GM18873 (cell line): ENCODE results near the gene C3orf52.
A peak's percentile ranks its signal among the peaks of the same experiment; 100 is the strongest.
"Not testable (repeated sequence)": the region's sequence is repeated elsewhere in the genome, so short reads cannot be mapped to it uniquely, and the experiment has no call there.

Experiments
- ATAC-seq: cut with Tn5 transposase; IDR thresholded peaks from one replicate; pipeline ENCODE4 v1.9.1; 2021; ENCODE audit warnings: mild to moderate bottlenecking, moderate library complexity, moderate number of reproducible peaks; ENCODE audit not compliant: unreplicated experiment, low FRiP score

Gene C3orf52, protein sequence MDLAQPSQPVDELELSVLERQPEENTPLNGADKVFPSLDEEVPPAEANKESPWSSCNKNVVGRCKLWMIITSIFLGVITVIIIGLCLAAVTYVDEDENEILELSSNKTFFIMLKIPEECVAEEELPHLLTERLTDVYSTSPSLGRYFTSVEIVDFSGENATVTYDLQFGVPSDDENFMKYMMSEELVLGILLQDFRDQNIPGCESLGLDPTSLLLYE

DNA sequence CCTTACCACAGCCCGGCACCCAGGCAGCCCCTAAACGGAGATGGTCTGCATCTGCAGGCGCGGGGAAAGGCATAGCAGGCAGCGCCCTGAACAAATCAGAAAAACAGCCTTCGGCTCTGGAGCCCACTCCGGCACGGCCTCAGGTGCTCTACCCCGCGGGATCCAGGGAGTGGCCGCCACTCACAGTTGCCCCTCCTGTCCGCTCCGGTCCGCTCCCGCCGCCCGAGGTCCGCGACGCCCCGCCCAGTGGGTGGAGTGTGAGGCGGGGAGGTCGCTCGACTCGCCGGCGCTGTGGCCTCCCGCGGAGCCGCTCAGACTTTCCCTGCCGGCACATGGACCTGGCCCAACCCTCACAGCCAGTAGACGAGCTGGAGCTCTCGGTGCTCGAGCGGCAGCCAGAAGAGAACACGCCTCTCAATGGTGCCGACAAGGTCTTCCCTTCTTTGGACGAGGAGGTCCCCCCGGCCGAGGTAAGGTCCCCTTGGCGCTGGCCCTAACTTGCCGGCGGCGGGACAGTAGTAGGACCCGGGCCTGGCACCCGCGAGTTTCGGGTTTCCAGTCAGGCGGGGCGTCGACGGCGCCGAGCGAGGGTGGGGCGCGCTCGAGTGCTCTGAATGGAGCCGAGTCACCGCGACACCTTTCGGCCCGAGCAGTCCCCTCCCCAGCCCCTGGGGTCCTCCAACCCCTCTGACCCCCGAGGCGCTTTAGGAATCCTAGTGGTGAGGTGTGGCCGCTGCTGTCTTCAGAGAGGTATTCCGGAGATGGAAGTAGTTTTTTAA, at the start of gene C3orf52:
Gene C3orf52, plus strand, starts transcription at position 314 of the 779 bp plus-strand sequence. Its CDS starts 19 bp downstream, at position 333.
- ATAC-seq, result peak; percentile 76

GRCh38 chr3:112037194-112037593, 49.0 kb upstream of the C3orf52 start:
- ATAC-seq, result not testable (repeated sequence)

- no peak for ATAC-seq
Measured at GRCh38 chr3:112038863-112039262, 47.3 kb upstream of the C3orf52 start.

GRCh38 chr3:112041321-112041720, 44.9 kb upstream of the C3orf52 start:
- ATAC-seq, result no peak

GRCh38 chr3:112042842-112043280, 43.3 kb upstream of the C3orf52 start:
- ATAC-seq, result no peak

GRCh38 chr3:112043621-112044201, 42.5 kb upstream of the C3orf52 start:
- peak; percentile 95 for ATAC-seq

- no peak for ATAC-seq
Measured at GRCh38 chr3:112046599-112046998, 39.6 kb upstream of the C3orf52 start.

DNA sequence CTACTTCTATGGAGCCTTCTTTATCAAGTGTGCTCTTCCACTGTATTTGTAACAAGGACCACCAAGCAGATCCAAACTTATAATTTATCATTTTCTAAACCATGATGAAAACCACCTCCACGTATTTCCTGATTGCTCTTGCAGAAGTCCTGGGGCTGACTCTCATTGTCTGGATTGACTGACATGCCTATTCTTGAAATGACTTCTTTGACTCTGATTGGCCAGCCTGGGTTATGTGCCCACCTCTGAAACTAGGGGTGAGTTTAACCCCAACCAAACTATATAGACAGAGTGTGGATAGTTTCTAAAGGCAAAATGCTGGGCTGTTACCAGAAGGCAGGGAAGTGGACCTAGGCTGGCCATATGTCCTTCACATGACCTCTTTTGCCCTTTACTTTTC, 38.9 kb upstream of the C3orf52 start:
- no peak for ATAC-seq

DNA sequence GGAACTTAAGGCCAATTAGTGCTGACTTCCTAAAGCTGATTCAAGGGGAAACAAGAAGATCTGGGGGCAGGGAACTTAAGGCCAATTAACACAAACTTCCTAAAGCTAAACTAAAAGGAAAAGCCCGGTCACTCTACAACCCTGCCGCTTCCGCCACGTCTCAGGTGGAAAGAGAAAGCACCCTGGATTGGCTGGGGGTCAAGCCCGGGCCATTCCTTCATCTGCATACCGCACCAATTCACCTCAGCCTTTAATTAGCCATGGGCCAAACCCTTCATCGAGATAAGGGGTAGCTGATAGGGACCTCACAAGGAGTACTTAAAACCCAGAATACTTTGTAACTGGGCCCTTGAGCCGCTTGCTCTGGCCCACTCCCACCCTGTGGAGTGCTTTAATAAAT, 37.3 kb upstream of the C3orf52 start:
- no peak for ATAC-seq

GRCh38 chr3:112053229-112053628, 33.0 kb upstream of the C3orf52 start:
- ATAC-seq, result no peak

GRCh38 chr3:112056451-112056929, 29.7 kb upstream of the C3orf52 start:
- no peak for ATAC-seq

GRCh38 chr3:112059497-112059896, 26.7 kb upstream of the C3orf52 start:
- no peak for ATAC-seq

GRCh38 chr3:112061152-112061551, 25.0 kb upstream of the C3orf52 start:
- ATAC-seq, result no peak

DNA sequence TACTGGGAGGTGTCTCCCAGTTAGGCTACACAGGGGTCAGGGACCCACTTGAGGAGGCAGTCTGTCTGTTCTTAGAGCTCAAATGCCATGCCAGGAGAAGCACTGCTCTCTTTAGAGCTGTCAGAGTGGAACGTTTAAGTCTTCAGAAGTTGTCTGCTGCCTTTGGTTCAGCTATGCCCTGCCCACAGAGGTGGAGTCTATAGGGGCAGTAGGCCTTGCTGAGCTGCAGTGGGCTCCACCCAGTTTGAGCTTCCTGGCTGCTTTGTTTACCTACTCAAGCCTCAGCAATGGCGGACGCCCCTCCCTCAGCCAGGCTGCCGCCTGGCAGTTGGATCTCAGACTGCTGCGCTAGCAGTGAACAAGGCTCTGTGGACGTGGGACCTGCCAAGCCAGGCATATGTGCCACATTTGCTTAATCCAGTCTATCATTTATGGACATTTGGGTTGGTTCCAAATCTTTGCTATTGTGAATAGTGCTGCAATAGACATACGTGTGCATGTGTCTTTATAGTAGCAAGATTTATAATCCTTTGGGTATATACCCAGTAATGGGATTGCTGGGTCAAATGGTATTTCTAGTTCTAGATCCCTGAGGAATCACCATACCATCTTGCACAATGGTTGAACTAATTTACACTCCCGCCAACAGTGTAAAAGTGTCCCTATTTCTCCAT, 13.7 kb upstream of the C3orf52 start:
- ATAC-seq, result not testable (repeated sequence)

- no peak for ATAC-seq
Measured at GRCh38 chr3:112074006-112074405, 12.2 kb upstream of the C3orf52 start.

DNA sequence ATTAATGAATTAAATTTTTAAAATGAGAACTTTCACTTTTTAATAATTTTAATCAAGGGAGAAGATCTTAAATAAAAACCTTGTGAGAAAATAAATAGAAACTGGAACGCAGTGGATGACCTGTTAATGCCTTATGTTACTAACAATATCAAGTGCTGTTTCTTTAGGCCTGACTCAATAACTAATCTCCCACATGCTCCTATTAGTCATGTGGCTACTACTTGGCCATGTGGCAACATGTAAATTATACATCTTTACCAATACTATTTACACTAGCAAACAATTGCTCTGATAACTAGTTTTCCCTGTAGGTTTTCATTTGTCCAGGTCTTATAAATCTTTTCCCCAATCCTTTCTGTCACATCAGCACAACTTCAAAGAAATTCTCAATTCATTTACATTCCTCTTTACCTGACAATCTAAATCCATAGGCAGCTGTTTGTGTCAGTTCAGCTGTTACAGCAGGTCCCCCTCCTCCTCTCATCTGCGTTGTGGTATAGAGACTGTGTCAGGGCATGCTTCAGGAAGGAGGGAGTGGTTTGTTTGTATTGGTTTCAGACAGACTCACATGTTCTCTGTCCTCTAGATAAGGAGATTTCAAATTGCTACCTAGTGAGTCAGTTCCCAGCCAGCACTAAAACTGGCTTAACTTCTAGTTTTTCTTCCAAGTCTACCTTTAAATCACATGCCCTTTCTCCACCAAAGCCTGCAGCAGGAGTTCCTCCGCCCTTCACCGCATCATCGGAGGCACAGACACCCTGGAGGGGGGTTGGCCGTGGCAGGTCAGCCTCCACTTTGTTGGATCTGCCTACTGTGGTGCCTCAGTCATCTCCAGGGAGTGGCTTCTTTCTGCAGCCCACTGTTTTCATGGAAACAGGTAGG, 11.3 kb upstream of the C3orf52 start:
- ATAC-seq, result no peak

- no peak for ATAC-seq
Measured at GRCh38 chr3:112078125-112079083, 7.8 kb upstream of the C3orf52 start.

GRCh38 chr3:112083239-112083638, 3.0 kb upstream of the C3orf52 start:
- ATAC-seq, result no peak
